Measurements from ENCODE around the gene PEX16.
A peak's percentile ranks its signal among the peaks of the same experiment; 100 is the strongest.

The PEX16 gene

DNA sequence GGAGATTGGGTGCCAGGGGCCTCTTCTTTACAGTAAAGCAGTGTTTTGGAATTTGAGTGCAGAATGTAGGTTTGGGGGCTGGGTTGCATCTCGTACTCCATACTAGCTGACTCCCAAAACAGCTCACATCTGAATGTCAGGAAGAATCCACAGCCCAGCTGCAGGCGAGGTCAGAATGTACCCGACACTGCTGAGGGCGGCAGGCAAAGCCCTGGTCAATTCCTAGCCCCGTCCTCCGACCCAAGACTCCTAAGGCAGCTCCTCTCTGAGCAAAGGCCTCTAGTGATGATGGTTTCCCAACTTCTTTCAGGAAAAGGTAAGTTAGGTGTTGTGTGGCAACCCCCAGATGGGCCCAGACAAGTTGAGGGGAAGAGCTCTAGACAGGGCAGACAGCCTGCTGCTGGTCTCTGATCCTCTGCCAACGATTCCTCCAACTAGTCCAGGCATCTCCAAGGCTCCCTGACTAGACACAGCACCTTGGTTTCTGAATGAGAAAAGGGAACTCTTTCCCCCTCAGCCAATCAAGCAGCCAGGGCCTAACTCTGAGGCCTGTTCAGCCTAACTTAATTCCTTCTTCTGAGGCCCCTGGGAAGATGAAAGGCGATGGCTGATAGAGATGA lies 13.4 kb upstream of the PEX16 start:
- no peak for DNase-seq

DNA sequence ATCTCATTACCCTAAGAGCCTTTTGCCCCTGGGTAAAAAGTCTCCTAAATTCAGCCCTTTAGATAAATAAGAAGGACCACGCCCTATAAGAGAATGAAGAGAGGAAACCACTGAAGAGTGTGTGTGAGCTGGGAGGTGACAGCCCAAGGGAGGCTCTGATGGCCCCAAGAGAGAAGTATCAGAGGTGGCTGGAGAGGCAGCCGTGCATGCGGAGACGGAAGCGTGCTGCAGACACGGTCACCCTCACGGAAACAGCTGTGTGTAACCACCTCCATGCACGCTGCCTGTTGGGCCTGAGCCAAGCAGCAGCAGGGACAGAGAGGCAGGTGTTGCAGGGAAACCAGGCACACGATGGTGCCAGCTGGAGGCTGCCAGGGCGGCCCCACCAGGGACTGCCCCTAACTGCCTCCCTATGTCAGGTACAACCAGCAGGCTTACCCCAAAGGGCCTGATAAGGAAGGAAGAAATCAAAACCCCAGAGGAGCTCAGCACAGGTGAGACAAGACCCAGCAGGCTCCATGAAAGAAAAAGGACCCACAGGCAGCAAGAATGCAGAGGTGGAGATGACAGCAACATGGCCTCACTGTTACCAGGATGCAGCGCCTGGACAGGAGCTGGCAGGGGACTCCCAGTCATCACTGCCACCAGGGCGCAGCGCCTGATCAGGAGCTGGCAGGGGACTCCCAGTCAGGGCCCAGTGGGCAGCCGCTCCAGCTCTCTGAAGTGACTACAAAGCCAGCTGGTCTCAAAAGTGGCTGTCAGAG lies 12.5 kb upstream of the PEX16 start:
- DNase-seq = no peak

- DNase-seq = no peak
Observed at GRCh38 chr11:45929486-45930030, 11.9 kb upstream of the PEX16 start.

GRCh38 chr11:45928535-45929215 lies 11.0 kb upstream of the PEX16 start:
- no peak for DNase-seq

- DNase-seq = no peak
Observed at GRCh38 chr11:45927684-45928413, 10.2 kb upstream of the PEX16 start.

DNA sequence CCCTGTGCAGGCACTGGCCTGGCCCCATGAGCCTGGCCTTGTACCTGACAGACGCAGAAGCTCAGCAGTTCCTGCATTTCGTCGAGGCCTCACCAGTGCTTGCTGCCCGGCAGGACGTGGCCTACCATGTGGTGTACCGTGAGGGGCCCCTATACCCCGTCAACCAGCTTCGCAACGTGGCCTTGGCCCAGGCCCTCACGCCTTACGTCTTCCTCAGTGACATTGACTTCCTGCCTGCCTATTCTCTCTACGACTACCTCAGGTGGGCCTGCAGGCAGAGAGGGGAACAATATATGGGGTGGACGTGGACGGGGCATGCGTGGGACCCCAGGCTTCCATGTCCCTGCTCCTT lies 9.6 kb upstream of the PEX16 start:
- DNase-seq = no peak

DNA sequence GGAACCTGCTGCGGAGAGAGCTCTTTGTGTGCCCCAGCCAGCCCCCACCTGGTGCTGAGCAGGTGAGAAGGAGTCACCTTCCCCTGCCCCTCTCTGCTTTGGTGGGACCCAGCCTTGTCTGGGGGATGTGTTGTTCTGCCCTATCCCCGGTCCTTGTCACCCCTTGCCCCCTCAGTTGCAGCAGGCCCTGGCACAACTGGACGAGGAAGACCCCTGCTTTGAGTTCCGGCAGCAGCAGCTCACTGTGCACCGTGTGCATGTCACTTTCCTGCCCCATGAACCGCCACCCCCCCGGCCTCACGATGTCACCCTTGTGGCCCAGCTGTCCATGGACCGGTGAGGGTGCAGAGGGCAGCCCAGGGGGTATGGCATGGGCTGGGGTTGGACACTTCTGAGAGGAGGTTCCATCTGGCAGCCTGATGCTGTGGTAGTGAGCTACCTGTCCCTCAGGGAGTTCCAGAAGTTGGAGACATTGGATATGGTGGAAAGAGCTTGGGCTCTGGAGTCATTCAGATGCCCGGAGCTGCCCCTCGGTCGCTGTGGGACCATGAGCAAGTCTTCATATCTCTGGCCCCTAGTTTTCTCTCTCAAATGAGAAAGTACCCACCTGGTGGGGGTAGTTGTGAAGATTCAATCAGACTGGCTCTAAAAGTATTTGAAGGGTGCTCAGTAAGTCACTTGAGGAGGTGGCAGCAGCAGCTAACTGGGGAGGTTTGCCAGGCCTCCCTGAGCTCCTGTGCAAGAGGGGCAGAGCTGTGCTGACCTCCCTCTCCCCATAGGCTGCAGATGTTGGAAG lies 9.1 kb upstream of the PEX16 start:
- no peak for DNase-seq

GRCh38 chr11:45926001-45926401 lies 8.3 kb upstream of the PEX16 start:
- DNase-seq = no peak

GRCh38 chr11:45925550-45925949 lies 7.9 kb upstream of the PEX16 start:
- DNase-seq = no peak

DNA sequence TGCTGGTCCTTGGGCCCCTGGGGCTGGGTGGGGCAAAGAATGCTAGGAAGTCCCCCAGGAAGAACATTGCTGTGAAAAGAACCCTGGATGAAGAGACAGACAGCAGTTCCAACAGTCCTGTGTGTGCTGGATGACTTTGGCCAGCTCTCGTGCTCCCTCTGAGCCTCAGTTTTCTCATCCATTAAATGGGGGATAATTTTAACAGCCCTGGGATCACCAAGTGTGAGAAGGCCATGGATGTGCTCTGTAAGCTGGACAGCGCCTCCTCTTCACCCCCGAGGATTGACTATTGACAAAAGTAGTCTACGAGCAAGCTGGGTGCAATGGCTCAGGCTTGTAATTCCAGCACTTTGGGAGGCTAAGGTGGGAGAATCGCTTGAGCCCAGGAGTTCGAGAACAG lies 7.2 kb upstream of the PEX16 start:
- DNase-seq = no peak

GRCh38 chr11:45924036-45924915 lies 6.6 kb upstream of the PEX16 start:
- DNase-seq = no peak

GRCh38 chr11:45922425-45923082 lies 4.9 kb upstream of the PEX16 start, which contains the start of gene LARGE2:
Gene LARGE2, plus strand, starts transcription at chr11:45922656. Its CDS starts 227 bp downstream, at chr11:45922883.
- DNase-seq = no peak

GRCh38 chr11:45921561-45922424 lies 4.1 kb upstream of the PEX16 start:
- no peak for DNase-seq

DNA sequence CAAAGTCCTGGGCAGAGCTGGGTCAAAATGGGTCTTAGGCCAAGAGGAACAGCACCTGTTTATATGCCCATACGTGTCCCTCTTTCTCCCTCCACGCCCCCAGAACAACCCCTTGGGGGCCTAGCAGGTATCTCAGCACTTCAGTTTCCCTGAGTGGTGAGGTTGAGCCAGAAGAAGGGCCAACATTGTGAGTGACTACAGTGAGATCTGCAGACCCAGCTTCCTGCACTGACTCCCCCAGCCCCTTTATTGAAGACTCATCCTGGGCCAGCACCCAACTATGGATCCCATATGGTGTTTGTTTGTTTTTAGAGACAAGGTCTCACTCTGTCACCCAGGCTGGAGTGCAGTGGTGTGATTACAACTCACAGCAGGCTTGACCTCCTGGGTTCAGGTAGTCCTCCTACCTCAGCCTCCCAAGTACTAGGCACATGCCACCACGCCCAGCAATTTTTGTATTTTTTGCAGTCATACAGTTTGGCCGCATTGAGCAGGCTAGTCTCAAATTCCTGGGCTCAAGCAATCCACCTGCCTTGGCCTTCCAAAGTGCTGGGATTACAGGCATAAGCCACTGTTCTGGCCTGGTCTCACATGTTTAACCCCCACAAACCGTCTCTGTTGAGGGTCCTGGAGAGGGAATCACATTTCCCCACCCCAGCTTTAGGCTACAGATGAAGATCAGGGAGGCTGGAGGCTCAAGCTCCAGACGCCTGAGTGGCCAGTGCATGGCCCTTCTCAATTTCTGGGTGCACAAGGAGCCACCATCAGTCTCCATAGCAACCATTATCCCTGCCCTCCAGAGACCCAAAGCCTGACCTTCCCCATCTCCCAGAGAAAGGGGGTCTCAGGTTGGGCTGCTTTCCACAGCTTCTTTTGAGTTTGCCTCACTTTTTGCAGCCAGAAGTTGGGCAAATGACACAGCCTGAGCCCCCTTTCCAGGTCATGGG lies 3.1 kb upstream of the PEX16 start:
- no peak for DNase-seq

DNA sequence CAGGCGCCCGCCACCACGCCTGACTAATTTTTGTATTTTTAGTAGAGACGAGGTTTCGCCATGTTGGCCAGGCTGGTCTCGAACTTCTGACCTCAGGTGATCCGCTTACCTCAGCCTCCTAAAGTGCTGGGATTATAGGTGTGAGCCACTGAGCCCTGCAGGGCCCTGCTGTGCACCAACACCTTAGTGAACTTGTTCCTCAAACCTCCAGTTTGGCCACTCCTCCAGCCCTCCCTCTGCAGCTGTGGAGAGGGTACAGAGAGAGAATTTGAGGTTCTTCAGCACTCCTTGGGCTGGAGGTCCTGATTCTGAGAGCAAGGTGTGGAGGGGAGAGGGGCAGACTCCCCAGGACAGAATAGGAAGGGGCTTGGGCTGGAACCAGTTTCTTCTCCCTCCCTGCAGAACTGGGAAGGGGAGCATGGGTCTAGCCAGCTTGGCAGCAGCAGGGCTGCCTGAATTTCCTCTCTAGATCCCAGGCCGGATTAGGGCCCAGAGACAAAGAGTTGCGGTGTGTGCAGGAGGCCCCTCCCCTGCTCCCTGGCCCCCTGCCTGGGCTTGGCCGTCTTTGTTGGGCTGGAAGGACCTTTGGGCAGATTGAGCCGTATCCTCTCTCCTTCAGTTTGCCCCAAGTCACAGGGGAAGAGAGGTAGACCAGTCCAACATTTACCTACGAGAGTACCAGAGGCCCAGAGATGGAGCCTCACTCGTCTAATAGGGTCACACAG lies 2.3 kb upstream of the PEX16 start:
- DNase-seq = no peak

DNA sequence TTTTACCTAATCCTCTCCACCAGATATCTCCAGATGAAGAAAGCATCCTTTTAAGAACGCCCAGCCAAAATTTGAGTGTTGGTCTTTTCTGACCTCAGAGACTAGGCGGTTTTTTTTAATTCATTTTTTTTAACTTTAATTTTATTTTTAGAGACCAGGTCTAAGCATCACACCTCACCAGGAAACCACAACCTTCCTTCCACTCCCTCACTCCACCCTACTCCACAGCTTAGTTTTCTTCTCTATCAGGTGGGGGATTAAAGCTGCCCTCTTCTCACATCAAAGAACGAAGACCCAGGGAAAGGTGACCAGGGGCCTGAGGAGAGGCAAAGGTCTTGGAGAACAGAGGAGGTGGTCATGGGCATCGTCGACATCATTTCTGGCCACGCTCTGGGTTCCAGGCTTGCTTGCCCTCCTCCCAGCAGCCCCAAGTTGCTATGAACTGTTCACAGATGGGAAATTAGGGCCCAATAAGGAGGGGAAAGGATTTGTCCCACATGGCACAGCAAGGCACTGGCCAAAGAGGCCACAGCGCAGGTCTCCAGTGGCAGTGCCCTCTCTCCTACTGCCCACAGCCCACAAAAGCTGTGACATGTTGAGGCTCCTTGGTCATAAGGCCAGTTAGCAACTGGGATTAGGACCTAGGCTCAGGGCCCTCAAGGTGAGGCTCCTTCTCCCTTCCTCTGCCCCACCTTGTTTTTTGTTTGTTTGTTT lies 1.4 kb upstream of the PEX16 start:
- DNase-seq = no peak

DNA sequence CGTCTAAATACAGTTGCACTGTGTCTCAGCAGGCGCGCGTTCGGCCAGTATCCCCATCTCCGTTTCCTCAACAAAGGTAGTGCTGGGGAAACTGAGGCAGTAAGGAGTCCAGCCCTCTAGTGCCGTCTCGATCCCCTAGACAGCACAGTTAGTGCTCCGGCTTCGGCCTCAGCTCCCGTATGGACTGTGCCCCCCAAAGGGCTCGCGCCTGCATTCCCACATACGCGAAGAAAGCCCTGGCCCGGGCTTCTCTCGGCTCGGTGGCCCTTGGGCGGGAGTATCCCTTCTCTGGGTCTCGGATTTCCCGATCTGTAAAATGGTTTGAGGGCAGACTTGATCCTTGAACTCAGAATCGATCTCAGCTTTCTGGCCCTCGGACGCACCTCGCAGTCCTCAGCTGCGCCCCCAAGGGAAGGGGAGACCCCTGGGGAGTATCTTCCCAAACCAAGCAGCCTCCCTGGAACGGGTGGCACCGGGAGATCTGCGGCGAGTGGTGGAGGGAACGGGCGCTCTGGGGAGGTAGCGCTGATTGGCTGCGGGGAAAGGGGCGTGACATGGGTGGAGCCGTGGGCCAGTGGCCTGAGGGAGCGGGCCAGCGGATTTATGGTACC lies 759 bp upstream of the PEX16 start:
- peak; percentile 83 for DNase-seq

Measured in stimulated activated CD8-positive, alpha-beta memory T cell treated with anti-CD3 and anti-CD28 coated beads, Interleukin-4, amount 100 ng/mL, for 48 hours (primary cell).